Prostate gland (tissue), 2 donors: ENCODE results near the gene DGKI. TPM values are rescaled to one million over a fixed set of nuclear protein-coding genes. Genes with fewer than 3 reads are reported as not detected.

Experiments
- DNase-seq: peaks from one replicate; pipeline ENCODE4 v3.0.0-alpha.2; 2019; ENCODE audit warnings: low spot score
- H3K27ac ChIP-seq, 2 donors: fragments of 200-600 bp; sonication (generic); 2 replicates each; pipeline ENCODE4 v1.5.1; 2017 to 2019
- H3K27me3 ChIP-seq: fragments of 200-600 bp; sonication (generic); replicated peaks from 2 replicates; pipeline ENCODE4 v1.5.1; 2019; ENCODE audit not compliant: insufficient read depth
- H3K36me3 ChIP-seq, 2 donors: fragments of 200-600 bp; sonication (generic); 1 replicate in 1 of 2; 2 replicates in 1 of 2; pipeline versions ENCODE4 v1.5.1 to v1.8.1; 2017 to 2019
- H3K4me1 ChIP-seq: fragments of 200-600 bp; sonication (generic); replicated peaks from 2 replicates; pipeline ENCODE4 v1.5.1; 2019
- H3K4me3 ChIP-seq, 2 donors: fragments of 200-600 bp; sonication (generic); 2 replicates each; pipeline ENCODE4 v1.5.1; 2017 to 2019
- H3K9me3 ChIP-seq: fragments of 200-600 bp; sonication (generic); 2 replicates; pipeline ENCODE4 v1.5.1; 2017
- POLR2A ChIP-seq: fragments of 450-650 bp; IDR thresholded peaks from one replicate; pipeline ENCODE4 v1.6.1; 2016; ENCODE audit warnings: antibody characterized with exemption, mild to moderate bottlenecking
- POLR2AphosphoS5 ChIP-seq: sonication (generic); formaldehyde crosslinking; IDR thresholded peaks from one replicate; pipeline ENCODE4 v1.6.1; 2017; ENCODE audit warnings: antibody characterized with exemption
- WGBS: methylation state at CpG from one replicate; pipeline ENCODE4 v1.1.5; 2018; 5-methylcytosine and 5-hydroxymethylcytosine counted together
- intact Hi-C: fragments of 100-400 bp; cut with DNase I; formaldehyde crosslinking; loops from one replicate; pipeline ENCODE4 v1.14.2; 2022
- total RNA-seq, 2 donors: library from RNA; depleted of rRNA; stranded (reverse); fragments of >200 nt; gene quantifications; one replicate each; pipeline ENCODE4 v1.1.0, GENCODE V29; 2016
- TF ChIP-seq, protein P1 (sequence below), 4 experiments: fragments of 200-600 bp in 2 of 4; fragments of 450-650 bp in 2 of 4; sonication (generic) in 2 of 4; IDR thresholded peaks; 1 replicate in 3 of 4; 2 replicates in 1 of 4; pipeline ENCODE4 v1.5.1; 2016 to 2019; ENCODE audit warnings: antibody characterized with exemption in 4 of 4, mild to moderate bottlenecking in 2 of 4, moderate library complexity in 2 of 4

DGKI gene
- total RNA-seq, 2 donors from 2014 or later: 0.32 to 1.5 TPM

DNA sequence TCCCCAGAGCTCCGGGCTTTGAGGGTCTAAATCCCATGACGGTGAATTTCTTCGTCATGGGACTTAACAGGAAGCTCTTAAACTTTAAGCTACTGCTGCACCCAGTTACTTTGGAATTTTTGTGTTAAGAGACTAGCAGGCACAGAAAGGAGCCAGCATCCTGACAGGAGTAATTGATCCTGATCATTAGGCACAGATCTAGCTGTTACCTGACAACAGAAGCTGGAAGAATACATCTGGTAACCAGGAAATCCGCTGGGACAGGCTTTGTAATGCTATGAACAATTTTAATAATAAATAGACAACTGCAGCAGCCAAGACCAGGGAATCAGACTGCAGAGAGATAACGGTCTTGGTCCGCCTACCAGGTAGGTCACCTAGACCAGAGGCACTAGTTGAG, 210.9 kb downstream of the DGKI start:
- H3K27ac ChIP-seq: no peak overlapping the region
- TF ChIP-seq, protein P1, sequence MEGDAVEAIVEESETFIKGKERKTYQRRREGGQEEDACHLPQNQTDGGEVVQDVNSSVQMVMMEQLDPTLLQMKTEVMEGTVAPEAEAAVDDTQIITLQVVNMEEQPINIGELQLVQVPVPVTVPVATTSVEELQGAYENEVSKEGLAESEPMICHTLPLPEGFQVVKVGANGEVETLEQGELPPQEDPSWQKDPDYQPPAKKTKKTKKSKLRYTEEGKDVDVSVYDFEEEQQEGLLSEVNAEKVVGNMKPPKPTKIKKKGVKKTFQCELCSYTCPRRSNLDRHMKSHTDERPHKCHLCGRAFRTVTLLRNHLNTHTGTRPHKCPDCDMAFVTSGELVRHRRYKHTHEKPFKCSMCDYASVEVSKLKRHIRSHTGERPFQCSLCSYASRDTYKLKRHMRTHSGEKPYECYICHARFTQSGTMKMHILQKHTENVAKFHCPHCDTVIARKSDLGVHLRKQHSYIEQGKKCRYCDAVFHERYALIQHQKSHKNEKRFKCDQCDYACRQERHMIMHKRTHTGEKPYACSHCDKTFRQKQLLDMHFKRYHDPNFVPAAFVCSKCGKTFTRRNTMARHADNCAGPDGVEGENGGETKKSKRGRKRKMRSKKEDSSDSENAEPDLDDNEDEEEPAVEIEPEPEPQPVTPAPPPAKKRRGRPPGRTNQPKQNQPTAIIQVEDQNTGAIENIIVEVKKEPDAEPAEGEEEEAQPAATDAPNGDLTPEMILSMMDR (IDR thresholded peaks at IDR 0.05): no peak
- TF ChIP-seq POLR2AphosphoS5 (no peak), POLR2A (no peak)
- WGBS: 87% methylated on average over 6 of the region's 6 CpGs

DNA sequence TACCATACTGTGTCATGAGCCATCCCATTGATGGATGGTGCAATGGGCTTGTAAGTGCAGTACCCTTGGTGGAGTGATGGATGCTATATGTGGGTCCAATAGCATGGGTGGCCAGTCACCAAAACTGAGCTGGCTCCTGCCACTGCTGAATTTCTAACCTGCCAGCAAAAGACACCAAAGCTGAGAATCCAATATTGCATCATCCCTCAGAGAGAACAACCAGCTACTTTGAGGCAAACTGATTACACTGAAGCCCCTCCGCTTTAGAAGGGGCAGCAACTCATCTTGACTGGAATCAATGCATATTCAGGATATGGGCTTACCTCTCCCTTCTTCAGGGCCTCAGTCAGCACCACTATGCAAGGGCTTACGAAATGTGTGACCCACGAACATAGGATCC, 211.6 kb downstream of the DGKI start:
- 98% methylated on average over 3 of the region's 3 CpGs for WGBS
- no peak overlapping the region for H3K4me3 ChIP-seq
- DNase-seq: no peak
- H3K4me1 ChIP-seq: no peaks in the 10 kb centered on the region
- intact Hi-C loops: no loop called here
- TF ChIP-seq, protein P1 (IDR thresholded peaks at IDR 0.05): no peak
- no peaks in the 10 kb centered on the region for H3K36me3 ChIP-seq
- no peaks in the 10 kb centered on the region for H3K27me3 ChIP-seq
- no peaks in the 10 kb centered on the region for H3K9me3 ChIP-seq
- no peak overlapping the region for H3K27ac ChIP-seq

More for the DNA sequence above, 210.9 kb downstream of the DGKI start:
- intact Hi-C loops: no loop called here
- Histone ChIP-seq H3K36me3 (no peaks in the 10 kb centered on the region), H3K4me3 (no peak overlapping the region), H3K4me1 (no peaks in the 10 kb centered on the region), H3K27me3 (no peaks in the 10 kb centered on the region), H3K9me3 (no peaks in the 10 kb centered on the region)
- DNase-seq: no peak

DNA sequence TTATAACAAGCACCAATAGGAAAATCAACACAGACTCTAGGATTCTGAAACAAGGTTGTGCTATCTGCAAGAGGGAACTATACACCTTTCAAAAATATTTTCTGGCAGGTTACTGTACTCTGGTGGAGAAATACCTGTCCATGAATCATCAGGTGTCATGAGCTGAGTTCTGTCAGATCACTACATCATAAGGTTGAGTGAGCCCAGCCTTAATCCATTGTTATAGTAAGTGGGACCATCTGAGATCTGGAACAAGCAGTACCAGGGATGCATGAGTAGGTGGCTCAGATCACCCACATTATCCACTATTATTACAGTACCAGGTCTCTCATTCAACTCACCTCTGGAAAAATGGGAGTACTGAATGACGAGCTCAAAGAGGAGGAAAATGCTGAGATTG, 212.4 kb downstream of the DGKI start:
- Histone ChIP-seq H3K4me1 (no peaks in the 10 kb centered on the region), H3K27ac (no peak overlapping the region), H3K9me3 (no peaks in the 10 kb centered on the region), H3K36me3 (no peaks in the 10 kb centered on the region), H3K27me3 (no peaks in the 10 kb centered on the region), H3K4me3 (no peak overlapping the region)
- no peak for DNase-seq
- TF ChIP-seq POLR2A (no peak), POLR2AphosphoS5 (no peak)
- TF ChIP-seq, protein P1 (IDR thresholded peaks at IDR 0.05): no peak
- WGBS: 95% methylated on average over 1 of the region's 1 CpG
- intact Hi-C loops: no loop called here

DNA sequence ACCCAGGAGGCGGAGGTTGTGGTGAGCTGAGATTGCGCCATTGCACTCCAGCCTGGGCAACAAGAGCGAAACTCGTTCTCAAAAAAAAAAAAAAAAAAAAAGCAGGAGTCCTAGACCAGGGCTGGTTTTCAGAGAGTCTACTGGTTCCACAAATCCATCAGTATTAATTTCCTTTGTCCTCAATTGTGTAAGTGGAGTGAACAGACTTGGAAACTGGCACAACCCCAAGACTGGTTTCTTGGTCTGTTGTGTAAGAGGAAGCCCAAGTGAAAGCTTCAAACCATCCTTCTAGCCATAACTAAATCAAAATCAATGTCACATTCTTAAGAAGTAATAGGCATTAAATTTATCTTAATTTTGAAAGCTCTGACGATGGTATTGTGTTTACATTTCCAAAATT, 213.6 kb downstream of the DGKI start:
- no peak overlapping the region for H3K4me3 ChIP-seq
- 86% methylated on average over 5 of the region's 5 CpGs for WGBS
- H3K4me1 ChIP-seq: no peaks in the 10 kb centered on the region
- no peaks in the 10 kb centered on the region for H3K27me3 ChIP-seq
- intact Hi-C loops: no loop called here
- no peaks in the 10 kb centered on the region for H3K36me3 ChIP-seq
- TF ChIP-seq, protein P1 (IDR thresholded peaks at IDR 0.05): no peak
- no peak for TF ChIP-seq POLR2A
- TF ChIP-seq POLR2AphosphoS5: no peak
- H3K27ac ChIP-seq: no peak overlapping the region
- no peak for DNase-seq
- no peaks in the 10 kb centered on the region for H3K9me3 ChIP-seq

DNA sequence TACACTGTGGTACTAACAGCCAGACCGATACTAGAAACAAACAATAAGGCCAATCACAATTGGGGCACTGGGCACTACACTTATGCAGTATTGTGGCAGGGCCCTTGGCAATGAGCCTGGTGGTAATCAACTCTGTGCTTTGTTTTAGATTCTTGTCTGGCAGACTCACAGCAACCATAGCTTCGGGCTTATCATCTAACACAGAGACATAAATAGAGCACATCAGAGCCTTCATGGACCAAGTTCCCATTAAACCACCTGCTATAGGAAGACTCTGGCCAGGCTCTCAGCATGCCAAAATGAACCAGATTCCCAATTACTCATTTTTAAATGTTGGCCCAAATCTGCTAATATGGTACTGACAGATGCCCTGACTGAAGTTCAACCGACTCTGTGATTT, 218.6 kb downstream of the DGKI start:
- intact Hi-C loops: no loop called here
- WGBS: 61% methylated on average over 3 of the region's 3 CpGs
- Histone ChIP-seq H3K4me1 (no peaks in the 10 kb centered on the region), H3K27me3 (no peaks in the 10 kb centered on the region), H3K4me3 (no peak overlapping the region), H3K36me3 (no peaks in the 10 kb centered on the region), H3K9me3 (no peaks in the 10 kb centered on the region), H3K27ac (no peak overlapping the region)
- TF ChIP-seq, protein P1 (IDR thresholded peaks at IDR 0.05): no peak
- TF ChIP-seq POLR2A (no peak), POLR2AphosphoS5 (no peak)
- no peak for DNase-seq
